BJ (cell line): ENCODE data around the gene TECPR2. TPM values are rescaled to one million over a fixed set of nuclear protein-coding genes. Genes with fewer than 3 reads are reported as not detected.
"Not testable (repeated sequence)": the region's sequence is repeated elsewhere in the genome, so short reads cannot be mapped to it uniquely, and the experiment has no call there.

ENCODE experiments used
- CTCF ChIA-PET: fragments of 350-600 bp; formaldehyde crosslinking; extraction: SDS; loops from one replicate; lab custom pipeline; 2021; ENCODE audit warnings: antibody characterized with exemption, inconsistent platforms; lab: Yijun Ruan, JAX
- POLR2A ChIA-PET: fragments of 300-600 bp; sonication (Branson Sonifier 250); formaldehyde crosslinking; extraction: SDS; loops from one replicate; lab custom pipeline; 2021; ENCODE audit warnings: antibody characterized with exemption; lab: Charles Lee
- DNase-seq: peaks from one replicate; pipeline ENCODE4 v3.0.0-alpha.2; 2011; ENCODE audit warnings: low read depth
- H3K27me3 ChIP-seq: 2 replicates; pipeline ENCODE4 v1.6.0; 2011; ENCODE audit warnings: low read length; ENCODE audit not compliant: control insufficient read depth, insufficient read depth
- H3K36me3 ChIP-seq: 2 replicates; pipeline ENCODE4 v1.5.1; 2011; ENCODE audit warnings: low read length; ENCODE audit not compliant: control insufficient read depth, insufficient read depth
- H3K4me3 ChIP-seq: 2 replicates; pipeline ENCODE4 v1.5.1; 2011; ENCODE audit warnings: low read depth, mild to moderate bottlenecking, control low read depth, low read length
- CTCF ChIP-seq: IDR thresholded peaks from 2 replicates; pipeline ENCODE4 v1.5.1; 2011; ENCODE audit warnings: low read depth, mild to moderate bottlenecking, control low read depth, inconsistent platforms, low read length, moderate library complexity; ENCODE audit not compliant: insufficient read depth
- polyA plus RNA-seq: library from polyadenylated mRNA; depleted of rRNA; stranded (reverse); fragments of >200 nt; gene quantifications from 2 replicates; pipeline ENCODE4 v1.2.3, GENCODE V29; 2011

The TECPR2 gene
- polyA plus RNA-seq, 1 experiment, result 11.7 TPM

- peaks cover 19% of the 10 kb centered on the region for H3K36me3 ChIP-seq
- H3K27me3 ChIP-seq, result no peaks in the 10 kb centered on the region
- no peak for TF ChIP-seq CTCF
- no peak for DNase-seq
- POLR2A ChIA-PET, result no interaction called here
- CTCF ChIA-PET, result no interaction called here
- H3K4me3 ChIP-seq, result no peak overlapping the region
Measured at GRCh38 chr14:102351023-102351422, 11.7 kb upstream of the TECPR2 start.

GRCh38 chr14:102351593-102351992 is 11.1 kb upstream of the TECPR2 start:
- POLR2A ChIA-PET, DNase-seq, H3K27me3 ChIP-seq, H3K4me3 ChIP-seq: not testable (repeated sequence)
- CTCF ChIA-PET, result interaction anchor here (1.3 kb wide), 1 partner anchor 9 kb away, joined by 4 read pairs; no protein-coding TSS in a partner anchor
- H3K36me3 ChIP-seq, result peaks cover 18% of the 10 kb centered on the region

GRCh38 chr14:102352213-102352612 is 10.5 kb upstream of the TECPR2 start:
- peaks cover 15% of the 10 kb centered on the region for H3K36me3 ChIP-seq
- CTCF ChIA-PET, result interaction anchor here (1.3 kb wide), 1 partner anchor 8 kb away, joined by 4 read pairs; no protein-coding TSS in a partner anchor

GRCh38 chr14:102353126-102353619 is 9.6 kb upstream of the TECPR2 start:
- peaks cover 15% of the 10 kb centered on the region for H3K36me3 ChIP-seq
- CTCF ChIA-PET, result no interaction called here

More at GRCh38 chr14:102352213-102352612, 10.5 kb upstream of the TECPR2 start:
- Histone ChIP-seq H3K27me3 (no peaks in the 10 kb centered on the region), H3K4me3 (no peak overlapping the region)
- TF ChIP-seq CTCF, result no peak
- POLR2A ChIA-PET, result no interaction called here
- DNase-seq, result no peak

GRCh38 chr14:102356280-102356679 is 6.5 kb upstream of the TECPR2 start:
- ChIA-PET POLR2A (no interaction called here), CTCF (interaction anchor here (1.6 kb wide), 1 partner anchor 34 kb away, joined by 5 read pairs; no protein-coding TSS in a partner anchor)
- Histone ChIP-seq H3K27me3 (no peaks in the 10 kb centered on the region), H3K4me3 (no peak overlapping the region), H3K36me3 (peaks cover 8% of the 10 kb centered on the region)
- no peak for TF ChIP-seq CTCF
- no peak for DNase-seq

More at GRCh38 chr14:102353126-102353619, 9.6 kb upstream of the TECPR2 start:
- no peak for TF ChIP-seq CTCF
- POLR2A ChIA-PET, result no interaction called here
- DNase-seq, result no peak
- Histone ChIP-seq H3K4me3 (no peak overlapping the region), H3K27me3 (no peaks in the 10 kb centered on the region)

GRCh38 chr14:102359341-102359740 is 3.4 kb upstream of the TECPR2 start:
- CTCF ChIA-PET, result interaction anchor here (1.3 kb wide), 1 partner anchor 45 kb away, joined by 3 read pairs; no protein-coding TSS in a partner anchor
- peaks cover 7% of the 10 kb centered on the region for H3K36me3 ChIP-seq
- no peak for DNase-seq

More at GRCh38 chr14:102359341-102359740, 3.4 kb upstream of the TECPR2 start:
- no peaks in the 10 kb centered on the region for H3K27me3 ChIP-seq
- POLR2A ChIA-PET, result no interaction called here
- TF ChIP-seq CTCF, result no peak
- H3K4me3 ChIP-seq, result no peak overlapping the region
